GM13977 (cell line): Measurements from ENCODE around the gene GBP3.
"Not testable (repeated sequence)": the region's sequence is repeated elsewhere in the genome, so short reads cannot be mapped to it uniquely, and the experiment has no call there.

ENCODE experiments used
- DNase-seq: peaks from one replicate; pipeline ENCODE4 v3.0.0; 2012; ENCODE audit warnings: low spot score
- CTCF ChIP-seq: IDR thresholded peaks from 2 replicates; pipeline ENCODE4 v1.5.1; 2012; ENCODE audit warnings: mild to moderate bottlenecking, control low read depth; ENCODE audit not compliant: insufficient read depth; ENCODE audit errors: extremely low read depth, missing control alignments
- in situ Hi-C: fragments of 300-500 bp; cut with MboI; formaldehyde crosslinking; loops from one replicate; pipeline ENCODE4 v1.12.0; 2022; ENCODE audit warnings: low sequenced_read_pairs, low pct_unique_long_range_greater_than_20kb, mixed read lengths, inconsistent platforms; ENCODE audit not compliant: unreplicated experiment

The GBP3 gene

GRCh38 chr1:89063094-89063493 is 40.4 kb upstream of the GBP3 start:
- in situ Hi-C loops = no loop called here

GRCh38 chr1:89060091-89060490 is 37.4 kb upstream of the GBP3 start:
- no peak for TF ChIP-seq CTCF
- in situ Hi-C loops = no loop called here
- no peak for DNase-seq

More at GRCh38 chr1:89063094-89063493, 40.4 kb upstream of the GBP3 start:
- no peak for TF ChIP-seq CTCF
- no peak for DNase-seq

- TF ChIP-seq CTCF = no peak
- in situ Hi-C loops = no loop called here
Observed at GRCh38 chr1:89051955-89052312, 29.3 kb upstream of the GBP3 start.

GRCh38 chr1:89051300-89051954 is 28.8 kb upstream of the GBP3 start:
- in situ Hi-C loops = no loop called here

More at GRCh38 chr1:89051955-89052312, 29.3 kb upstream of the GBP3 start:
- no peak for DNase-seq

GRCh38 chr1:89050649-89051033 is 28.0 kb upstream of the GBP3 start:
- DNase-seq = no peak
- no peak for TF ChIP-seq CTCF
- in situ Hi-C loops = no loop called here

More at GRCh38 chr1:89051300-89051954, 28.8 kb upstream of the GBP3 start:
- TF ChIP-seq CTCF = no peak
- DNase-seq = no peak

- in situ Hi-C loops, DNase-seq: not testable (repeated sequence)
Observed at GRCh38 chr1:89049901-89050648, 27.4 kb upstream of the GBP3 start.

- DNase-seq, in situ Hi-C loops: not testable (repeated sequence)
Observed at GRCh38 chr1:89049187-89049586, 26.5 kb upstream of the GBP3 start.
